MCF 10A (cell line): ENCODE results near the gene TMEM9. TPM values are rescaled to one million over a fixed set of nuclear protein-coding genes. Genes with fewer than 3 reads are reported as not detected.

Source experiments
- BruUV-seq: library from RNA; stranded (reverse); fragments of 400-500 nt; replicated peaks from 2 replicates; lab custom pipeline; 2021; lab: Mats Ljungman, UMichigan
- CTCF ChIA-PET: fragments of 300-600 bp; sonication (Branson Sonifier 250); formaldehyde crosslinking; extraction: SDS; loops from one replicate; lab custom pipeline; 2021; ENCODE audit warnings: antibody characterized with exemption, inconsistent platforms; lab: Yijun Ruan, JAX
- POLR2A ChIA-PET: fragments of 300-600, 350-650 bp; sonication (Branson Sonifier 250); formaldehyde crosslinking; extraction: SDS; loops from one replicate; lab custom pipeline; 2020; ENCODE audit warnings: antibody characterized with exemption, inconsistent platforms; lab: Yijun Ruan, JAX
- DNase-seq: peaks from one replicate; pipeline ENCODE4 v3.0.0-alpha.2; 2018; ENCODE audit not compliant: unreplicated experiment
- H3K27ac Mint-ChIP-seq: one replicate; pipeline ENCODE4 v1.8.0; 2022; ENCODE audit warnings: mild to moderate bottlenecking, low read depth, mixed read lengths; ENCODE audit not compliant: unreplicated experiment
- H3K27me3 Mint-ChIP-seq: one replicate; pipeline ENCODE4 v1.8.0; 2022; ENCODE audit warnings: mixed read lengths; ENCODE audit not compliant: insufficient read depth, unreplicated experiment
- H3K36me3 Mint-ChIP-seq: one replicate; pipeline ENCODE4 v1.8.0; 2022; ENCODE audit warnings: mild to moderate bottlenecking, moderate library complexity, mixed read lengths; ENCODE audit not compliant: insufficient read depth, unreplicated experiment
- H3K4me1 Mint-ChIP-seq: one replicate; pipeline ENCODE4 v1.8.0; 2022; ENCODE audit warnings: mixed read lengths; ENCODE audit not compliant: insufficient read depth, unreplicated experiment
- H3K4me3 Mint-ChIP-seq: one replicate; pipeline ENCODE4 v1.8.0; 2022; ENCODE audit warnings: mild to moderate bottlenecking, moderate library complexity, mixed read lengths; ENCODE audit not compliant: unreplicated experiment
- H3K9me3 Mint-ChIP-seq: one replicate; pipeline ENCODE4 v1.8.0; 2022; ENCODE audit warnings: mixed read lengths; ENCODE audit not compliant: unreplicated experiment
- intact Hi-C: fragments of 100-400 bp; cut with micrococcal nuclease; formaldehyde crosslinking; loops from 2 replicates; pipeline ENCODE4 v1.14.1; 2022
- total RNA-seq: library from RNA; stranded (reverse); gene quantifications from 2 replicates; pipeline ENCODE4 v1.2.3, GENCODE V29; 2022
- TF ChIP-seq, protein P1 (sequence below): fragments of 200-600 bp; IDR thresholded peaks from one replicate; pipeline ENCODE4 v1.8.0; 2022; ENCODE audit warnings: antibody characterized with exemption, mild to moderate bottlenecking; ENCODE audit not compliant: unreplicated experiment

Gene TMEM9
- total RNA-seq, 1 experiment from 2014 or later = 67.2 TPM

DNA sequence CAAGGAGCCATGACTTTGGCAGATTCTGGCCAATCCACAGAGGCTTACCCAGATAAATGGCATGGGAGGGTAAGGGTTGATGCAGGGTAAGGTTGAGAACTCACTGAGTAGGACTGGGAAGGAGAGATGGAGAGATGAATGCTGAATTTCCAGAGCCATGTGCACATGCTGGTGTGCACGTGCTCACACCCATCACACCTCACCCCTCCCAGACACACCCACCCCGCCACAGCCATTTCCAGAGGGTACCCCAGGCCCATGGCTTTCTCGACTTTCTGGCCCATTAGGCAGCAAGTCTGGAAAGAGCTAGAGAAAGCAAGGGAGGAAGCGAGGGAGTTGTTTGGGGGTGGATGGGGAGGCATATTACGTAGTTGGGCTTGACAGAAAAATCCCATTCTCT lies 43.7 kb downstream of the TMEM9 start:
- Mint-ChIP-seq H3K4me1 (no peaks in the 10 kb centered on the region), H3K36me3 (no peaks in the 10 kb centered on the region), H3K4me3 (no peak overlapping the region), H3K9me3 (no peaks in the 10 kb centered on the region), H3K27ac (no peak overlapping the region), H3K27me3 (no peaks in the 10 kb centered on the region)
- intact Hi-C loops = loop anchor here (5.0 to 10.0 kb wide), 2 partner anchors 33 to 216 kb away; partner anchors contain the start of gene INAVA
- no TSS peak for BruUV-seq
- no peak for DNase-seq
- POLR2A ChIA-PET = interaction anchor here (0.6 kb wide), 1 partner anchor 88 kb away, joined by 4 read pairs; no protein-coding TSS in a partner anchor
- TF ChIP-seq, protein P1, sequence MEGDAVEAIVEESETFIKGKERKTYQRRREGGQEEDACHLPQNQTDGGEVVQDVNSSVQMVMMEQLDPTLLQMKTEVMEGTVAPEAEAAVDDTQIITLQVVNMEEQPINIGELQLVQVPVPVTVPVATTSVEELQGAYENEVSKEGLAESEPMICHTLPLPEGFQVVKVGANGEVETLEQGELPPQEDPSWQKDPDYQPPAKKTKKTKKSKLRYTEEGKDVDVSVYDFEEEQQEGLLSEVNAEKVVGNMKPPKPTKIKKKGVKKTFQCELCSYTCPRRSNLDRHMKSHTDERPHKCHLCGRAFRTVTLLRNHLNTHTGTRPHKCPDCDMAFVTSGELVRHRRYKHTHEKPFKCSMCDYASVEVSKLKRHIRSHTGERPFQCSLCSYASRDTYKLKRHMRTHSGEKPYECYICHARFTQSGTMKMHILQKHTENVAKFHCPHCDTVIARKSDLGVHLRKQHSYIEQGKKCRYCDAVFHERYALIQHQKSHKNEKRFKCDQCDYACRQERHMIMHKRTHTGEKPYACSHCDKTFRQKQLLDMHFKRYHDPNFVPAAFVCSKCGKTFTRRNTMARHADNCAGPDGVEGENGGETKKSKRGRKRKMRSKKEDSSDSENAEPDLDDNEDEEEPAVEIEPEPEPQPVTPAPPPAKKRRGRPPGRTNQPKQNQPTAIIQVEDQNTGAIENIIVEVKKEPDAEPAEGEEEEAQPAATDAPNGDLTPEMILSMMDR = no peak
- CTCF ChIA-PET = interaction anchor here (1.0 to 2.0 kb wide), 4 partner anchors 24 to 552 kb away, joined by 5 to 9 read pairs (median 6); no protein-coding TSS in a partner anchor

DNA sequence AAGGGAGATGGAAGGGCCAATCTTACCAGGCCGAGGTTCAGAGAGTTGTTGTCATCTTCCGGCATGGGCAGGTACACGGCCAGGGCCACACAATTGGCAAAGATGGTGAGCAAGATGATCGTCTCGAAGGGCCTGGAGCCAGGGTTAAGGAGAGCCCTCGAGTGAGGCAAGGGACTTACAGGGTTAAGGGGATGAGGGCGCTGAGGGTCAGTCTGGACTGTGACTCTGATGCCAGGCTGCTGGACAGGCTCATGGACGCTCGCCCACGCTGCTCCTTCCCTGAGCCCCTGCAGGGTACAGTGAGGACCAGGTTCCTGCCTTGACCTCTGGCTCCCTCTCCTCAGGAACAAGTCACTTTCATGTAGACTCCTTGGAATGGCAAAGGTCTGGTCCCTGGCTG lies 44.1 kb downstream of the TMEM9 start:
- Mint-ChIP-seq H3K4me1 (no peaks in the 10 kb centered on the region), H3K27me3 (no peaks in the 10 kb centered on the region), H3K9me3 (no peaks in the 10 kb centered on the region), H3K36me3 (no peaks in the 10 kb centered on the region), H3K27ac (no peak overlapping the region), H3K4me3 (no peak overlapping the region)
- ChIA-PET POLR2A (no interaction called here), CTCF (interaction anchor here (1.0 to 2.0 kb wide), 4 partner anchors 24 to 302 kb away, joined by 3 to 9 read pairs (median 6); no protein-coding TSS in a partner anchor)
- no TSS peak for BruUV-seq
- TF ChIP-seq, protein P1 = no peak
- no peak for DNase-seq
- intact Hi-C loops = loop anchor here (5.0 to 10.0 kb wide), 2 partner anchors 33 to 215 kb away; partner anchors contain the start of gene INAVA

GRCh38 chr1:201109651-201110050 lies 44.6 kb downstream of the TMEM9 start:
- intact Hi-C loops = loop anchor here (5.0 to 10.0 kb wide), 2 partner anchors 32 to 215 kb away; partner anchors contain the start of gene INAVA
- TF ChIP-seq, protein P1 = no peak
- H3K27ac Mint-ChIP-seq = no peak overlapping the region
- DNase-seq = no peak
- H3K9me3 Mint-ChIP-seq = no peaks in the 10 kb centered on the region
- ChIA-PET CTCF (interaction anchor here (0.6 to 2.0 kb wide), 5 partner anchors 8 to 303 kb away, joined by 3 to 9 read pairs (median 6); no protein-coding TSS in a partner anchor), POLR2A (interaction anchor here (1.0 kb wide), 1 partner anchor 9 kb away, joined by 4 read pairs; no protein-coding TSS in a partner anchor)
- no peak overlapping the region for H3K4me3 Mint-ChIP-seq
- no peaks in the 10 kb centered on the region for H3K27me3 Mint-ChIP-seq
- no peaks in the 10 kb centered on the region for H3K4me1 Mint-ChIP-seq
- BruUV-seq = no TSS peak
- no peaks in the 10 kb centered on the region for H3K36me3 Mint-ChIP-seq

DNA sequence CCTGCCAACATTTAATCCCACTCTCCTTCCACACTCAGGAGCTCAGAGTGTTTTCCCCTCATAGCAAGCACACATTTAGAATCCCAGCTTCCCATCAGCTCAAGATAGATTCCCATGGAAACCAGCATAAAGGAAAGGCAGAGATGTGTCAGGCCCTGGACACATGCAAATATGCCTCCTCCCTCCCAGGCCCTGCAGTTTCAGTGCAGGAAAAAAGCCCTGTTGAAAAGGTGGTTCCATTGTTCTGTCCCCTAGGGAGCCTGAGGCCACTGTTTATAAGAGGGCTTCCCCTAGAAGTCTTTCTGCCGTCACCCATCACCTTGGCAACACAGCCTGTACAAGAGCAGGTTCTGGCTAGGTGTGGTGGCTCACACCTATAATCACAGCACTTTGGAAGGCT lies 45.7 kb downstream of the TMEM9 start:
- TF ChIP-seq, protein P1 = no peak
- CTCF ChIA-PET = interaction anchor here (0.6 to 1.9 kb wide), 5 partner anchors 10 to 276 kb away, joined by 3 to 9 read pairs (median 3); no protein-coding TSS in a partner anchor
- intact Hi-C loops = no loop called here
- Mint-ChIP-seq H3K36me3 (no peaks in the 10 kb centered on the region), H3K9me3 (no peaks in the 10 kb centered on the region), H3K4me3 (no peak overlapping the region), H3K27ac (no peak overlapping the region), H3K4me1 (no peaks in the 10 kb centered on the region), H3K27me3 (no peaks in the 10 kb centered on the region)
- POLR2A ChIA-PET = interaction anchor here (1.0 kb wide), 1 partner anchor 10 kb away, joined by 4 read pairs; no protein-coding TSS in a partner anchor
- BruUV-seq = no TSS peak
- no peak for DNase-seq
